Right forelimb (tissue), 1 donor: Measurements from ENCODE around the gene FBXW9.
"Not testable (repeated sequence)": the region's sequence is repeated elsewhere in the genome, so short reads cannot be mapped to it uniquely, and the experiment has no call there.

ENCODE experiments used
- DNase-seq: peaks from one replicate; pipeline ENCODE4 v3.0.0-alpha.2; 2018

Gene FBXW9

GRCh38 chr19:12649941-12650340, 46.5 kb downstream of the FBXW9 start:
- no peak for DNase-seq

GRCh38 chr19:12648088-12648487, 48.3 kb downstream of the FBXW9 start:
- no peak for DNase-seq

- no peak for DNase-seq
These were observed 48.9 kb downstream of the FBXW9 start for GRCh38 chr19:12647490-12648071.

- no peak for DNase-seq
These were observed 49.4 kb downstream of the FBXW9 start for GRCh38 chr19:12647047-12647446.

- no peak for DNase-seq
These were observed 49.9 kb downstream of the FBXW9 start for GRCh38 chr19:12646551-12646950.

GRCh38 chr19:12643716-12644115, 52.7 kb downstream of the FBXW9 start:
- not testable (repeated sequence) for DNase-seq

- DNase-seq = no peak
These were observed 53.9 kb downstream of the FBXW9 start for GRCh38 chr19:12642506-12642905.

- DNase-seq = no peak
These were observed 55.0 kb downstream of the FBXW9 start for GRCh38 chr19:12641456-12641855.

- DNase-seq = peak; percentile 83
These were observed 56.4 kb downstream of the FBXW9 start for GRCh38 chr19:12639901-12640613.
